Tibial nerve (tissue), 4 donors: ENCODE results near the gene MAP7D3. TPM values are rescaled to one million over a fixed set of nuclear protein-coding genes. Genes with fewer than 3 reads are reported as not detected.

Experiments used
- DNase-seq, 2 donors: peaks; one replicate each; pipeline ENCODE4 v3.0.0-alpha.2; 2019; ENCODE audit warnings: low spot score in 2 of 2
- H3K27ac ChIP-seq, 4 donors: fragments of 200-600 bp; sonication (generic) in 3 of 4; one replicate each; pipeline ENCODE4 v1.5.1; 2017 to 2019; ENCODE audit warnings: mild to moderate bottlenecking in 1 of 4
- H3K27me3 ChIP-seq, 2 donors: fragments of 200-600 bp; sonication (generic) in 1 of 2; one replicate each; pipeline versions ENCODE4 v1.5.1 to v1.6.0; 2017 to 2019
- H3K36me3 ChIP-seq, 3 donors: fragments of 200-600 bp; sonication (generic); one replicate each; pipeline ENCODE4 v1.5.1; 2018 to 2019
- H3K4me1 ChIP-seq, 4 donors: fragments of 200-600 bp; sonication (generic) in 3 of 4; one replicate each; pipeline ENCODE4 v1.5.1; 2017 to 2019
- H3K4me3 ChIP-seq, 4 donors: fragments of 200-600 bp; sonication (generic) in 3 of 4; one replicate each; pipeline ENCODE4 v1.5.1; 2017 to 2019; ENCODE audit warnings: mild to moderate bottlenecking in 1 of 4, moderate library complexity in 1 of 4
- H3K9me3 ChIP-seq, 4 donors: fragments of 200-600 bp; sonication (generic) in 3 of 4; one replicate each; pipeline ENCODE4 v1.5.1; 2017 to 2019
- CTCF ChIP-seq, 5 experiments: fragments of 200-600 bp in 3 of 5; fragments of 450-650 bp in 2 of 5; sonication (generic) in 3 of 5; IDR thresholded peaks; one replicate each; pipeline ENCODE4 v1.5.1; 2016 to 2019; ENCODE audit warnings: antibody characterized with exemption in 5 of 5, mild to moderate bottlenecking in 3 of 5, moderate library complexity in 2 of 5
- EP300 ChIP-seq, 2 donors: sonication (generic); formaldehyde crosslinking; IDR thresholded peaks; one replicate each; pipeline ENCODE4 v1.6.1; 2017; ENCODE audit warnings: antibody characterized with exemption in 2 of 2, mild to moderate bottlenecking in 1 of 2
- POLR2A ChIP-seq, 2 donors: fragments of 450-650 bp; IDR thresholded peaks; one replicate each; pipeline ENCODE4 v1.6.1; 2017; ENCODE audit warnings: antibody characterized with exemption in 2 of 2, mild to moderate bottlenecking in 2 of 2, moderate library complexity in 2 of 2
- WGBS, 2 donors: methylation state at CpG; one replicate each; pipeline ENCODE4 v1.1.5; 2018; 5-methylcytosine and 5-hydroxymethylcytosine counted together
- total RNA-seq, 4 donors: library from RNA; depleted of rRNA; stranded (reverse); fragments of >200 nt; gene quantifications; one replicate each; pipeline ENCODE4 v1.1.0, GENCODE V29; 2016

MAP7D3 gene
- total RNA-seq, 4 donors from 2014 or later: 19.7 to 32.7 (median 22.8) TPM

DNA sequence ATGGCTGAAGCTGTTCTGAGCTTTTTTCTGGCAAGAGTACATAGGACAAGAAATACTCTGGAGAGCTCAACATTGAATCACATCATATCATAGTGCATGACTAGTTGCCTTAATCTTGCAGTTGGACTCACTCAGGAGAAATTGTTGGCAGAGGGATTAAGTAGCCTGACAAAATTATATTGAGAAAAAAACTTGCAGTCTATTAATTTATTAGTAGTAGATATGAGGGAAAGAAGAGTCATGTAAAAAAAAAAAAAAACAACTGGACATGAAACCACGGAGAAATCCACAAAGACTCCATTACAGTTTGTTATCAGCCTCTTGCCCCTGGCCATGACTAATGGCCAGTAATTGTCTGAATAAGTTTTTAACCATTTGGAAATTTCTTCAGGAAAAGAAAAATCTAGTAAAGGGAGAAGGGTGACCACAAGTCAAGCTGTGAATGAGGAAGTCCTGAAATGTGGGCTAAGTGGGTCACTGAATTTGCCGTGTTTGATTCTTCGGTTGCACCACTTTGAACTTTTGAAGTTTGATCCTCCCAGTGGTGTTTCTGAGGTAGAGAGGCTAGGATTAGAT, 58.3 kb downstream of the MAP7D3 start:
- no peak overlapping the region for H3K4me3 ChIP-seq
- 51 to 53% methylated on average over 3 of the region's 3 CpGs for WGBS, 2 donors
- peak overlapping the region in 2 of 4 donors; percentile 33 to 41 for H3K27ac ChIP-seq
- no peak for DNase-seq
- no peaks in the 10 kb centered on the region for H3K9me3 ChIP-seq
- TF ChIP-seq EP300 (IDR thresholded peaks at IDR 0.05) (no peak), POLR2A (IDR thresholded peaks at IDR 0.05) (no peak), CTCF (IDR thresholded peaks at IDR 0.05) (no peak)
- H3K4me1 ChIP-seq: peaks cover 0 to 37% (median 2%) of the 10 kb centered on the region in 4 donors
- peaks cover 0 to 5% of the 10 kb centered on the region in 2 donors for H3K27me3 ChIP-seq
- H3K36me3 ChIP-seq: no peaks in the 10 kb centered on the region

GRCh38 chrX:136192135-136192534, 59.1 kb downstream of the MAP7D3 start:
- peaks cover 0 to 37% (median 2%) of the 10 kb centered on the region in 4 donors for H3K4me1 ChIP-seq
- no peak for TF ChIP-seq CTCF (IDR thresholded peaks at IDR 0.05)
- no peak for TF ChIP-seq EP300 (IDR thresholded peaks at IDR 0.05)
- TF ChIP-seq POLR2A (IDR thresholded peaks at IDR 0.05): no peak
- peaks cover 0 to 5% of the 10 kb centered on the region in 2 donors for H3K27me3 ChIP-seq

DNA sequence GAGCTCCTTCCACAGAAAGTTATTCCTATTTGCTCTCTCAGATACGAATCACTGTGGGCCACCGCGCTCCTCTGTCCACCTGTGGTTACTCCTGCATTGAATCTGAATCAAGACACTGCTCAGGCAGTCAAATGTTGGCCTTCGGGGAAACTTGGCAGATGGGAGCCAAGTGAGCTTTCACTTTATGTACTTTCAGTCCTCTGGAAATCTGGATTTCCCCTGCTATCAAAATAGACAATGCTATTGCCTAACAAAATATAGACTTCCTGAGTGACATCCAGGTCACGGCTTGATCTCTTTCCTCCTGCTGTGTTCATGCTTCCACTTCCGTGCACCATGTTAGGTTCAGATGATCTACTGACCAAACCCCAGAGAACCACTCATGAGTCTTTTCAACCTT, 60.0 kb downstream of the MAP7D3 start:
- H3K9me3 ChIP-seq: no peaks in the 10 kb centered on the region
- H3K27ac ChIP-seq: peak overlapping the region in 1 of 4 donors; percentile 24
- H3K4me3 ChIP-seq: no peak overlapping the region
- H3K4me1 ChIP-seq: peaks cover 0 to 41% (median 2%) of the 10 kb centered on the region in 4 donors
- no peak for DNase-seq
- WGBS, 2 donors: 74 to 77% methylated on average over 6 of the region's 6 CpGs
- H3K36me3 ChIP-seq: no peaks in the 10 kb centered on the region
- H3K27me3 ChIP-seq: peaks cover 0 to 5% of the 10 kb centered on the region in 2 donors
- peak in 1 of 2 donors; percentile 35 for TF ChIP-seq EP300 (IDR thresholded peaks at IDR 0.05)
- TF ChIP-seq POLR2A (IDR thresholded peaks at IDR 0.05): no peak
- TF ChIP-seq CTCF (IDR thresholded peaks at IDR 0.05): no peak

More at GRCh38 chrX:136192135-136192534, 59.1 kb downstream of the MAP7D3 start:
- no peak overlapping the region for H3K4me3 ChIP-seq
- no peaks in the 10 kb centered on the region for H3K9me3 ChIP-seq
- 67 to 96% methylated on average over 2 of the region's 2 CpGs for WGBS, 2 donors
- DNase-seq: no peak
- H3K27ac ChIP-seq: peak overlapping the region in 2 of 4 donors; percentile 33 to 41
- H3K36me3 ChIP-seq: no peaks in the 10 kb centered on the region

GRCh38 chrX:136190038-136190713, 61.0 kb downstream of the MAP7D3 start:
- no peak for TF ChIP-seq POLR2A (IDR thresholded peaks at IDR 0.05)
- TF ChIP-seq CTCF (IDR thresholded peaks at IDR 0.05): no peak
- no peak for TF ChIP-seq EP300 (IDR thresholded peaks at IDR 0.05)
- peaks cover 0 to 44% (median 5%) of the 10 kb centered on the region in 4 donors for H3K4me1 ChIP-seq
- no peak overlapping the region for H3K4me3 ChIP-seq
- no peak overlapping the region for H3K27ac ChIP-seq
- 86 to 89% methylated on average over 10 of the region's 10 CpGs for WGBS, 2 donors
- H3K27me3 ChIP-seq: peaks cover 0 to 9% of the 10 kb centered on the region in 2 donors
- no peaks in the 10 kb centered on the region for H3K36me3 ChIP-seq
- DNase-seq: no peak
- no peaks in the 10 kb centered on the region for H3K9me3 ChIP-seq

DNA sequence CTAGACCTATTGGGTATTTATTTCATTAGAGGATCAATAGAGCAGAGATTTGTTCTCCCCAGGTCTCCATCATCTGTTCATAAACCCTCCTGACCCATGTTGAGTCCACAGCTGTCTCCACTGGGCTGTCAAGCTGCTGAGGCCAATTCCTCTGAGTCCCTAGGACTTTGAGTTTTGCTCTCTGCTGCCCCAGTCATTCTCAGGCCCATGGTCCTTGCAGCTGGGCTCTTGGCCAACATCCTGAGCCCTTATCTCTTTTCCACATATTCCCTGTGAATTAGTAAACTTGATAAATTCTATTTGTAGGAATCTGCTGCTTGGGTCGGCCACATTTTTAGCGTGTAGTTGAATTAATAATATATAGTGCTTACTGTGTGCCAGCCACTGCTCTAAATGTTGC, 62.0 kb downstream of the MAP7D3 start:
- TF ChIP-seq POLR2A (IDR thresholded peaks at IDR 0.05) (no peak), CTCF (IDR thresholded peaks at IDR 0.05) (no peak), EP300 (IDR thresholded peaks at IDR 0.05) (no peak)
- peaks cover 0 to 45% (median 7%) of the 10 kb centered on the region in 4 donors for H3K4me1 ChIP-seq
- H3K27me3 ChIP-seq: peaks cover 0 to 9% of the 10 kb centered on the region in 2 donors
- H3K9me3 ChIP-seq: no peaks in the 10 kb centered on the region
- 68 to 78% methylated on average over 2 of the region's 2 CpGs for WGBS, 2 donors
- no peak overlapping the region for H3K4me3 ChIP-seq
- H3K36me3 ChIP-seq: no peaks in the 10 kb centered on the region
- H3K27ac ChIP-seq: no peak overlapping the region
- no peak for DNase-seq
